ENCODE measurements around the gene TSPAN10.
A peak's percentile ranks its signal among the peaks of the same experiment; 100 is the strongest.

TSPAN10 gene

GRCh38 chr17:81648707-81649085, 11.7 kb downstream of the TSPAN10 start:
- TF ChIP-seq NFIC (IDR thresholded peaks at IDR 0.05) (no peak), FOXM1 (IDR thresholded peaks at IDR 0.05; ENCODE audit: borderline replicate concordance, low read depth) (no peak), ZBTB7A (IDR thresholded peaks at IDR 0.05; ENCODE audit: low read depth) (no peak), TAF1 (IDR thresholded peaks at IDR 0.05; ENCODE audit: low read depth) (no peak), USF1 (IDR thresholded peaks at IDR 0.05) (no peak), RAD21 (IDR thresholded peaks at IDR 0.05; ENCODE audit: low read depth) (no peak), MAX (IDR thresholded peaks at IDR 0.05) (no peak), CEBPB (IDR thresholded peaks at IDR 0.05) (no peak), TEAD4 (IDR thresholded peaks at IDR 0.05) (no peak), EGR1 (IDR thresholded peaks at IDR 0.05) (no peak), YY1 (IDR thresholded peaks at IDR 0.05; ENCODE audit: low read depth) (no peak), REST (IDR thresholded peaks at IDR 0.05; ENCODE audit: low read depth) (no peak), CREB1 (IDR thresholded peaks at IDR 0.05; ENCODE audit: low read depth) (no peak), TCF12 (IDR thresholded peaks at IDR 0.05; ENCODE audit: low read depth) (no peak), EP300 (IDR thresholded peaks at IDR 0.05; ENCODE audit: borderline replicate concordance) (no peak)

- TF ChIP-seq TCF12 (IDR thresholded peaks at IDR 0.05; ENCODE audit: low read depth) = no peak
- no peak for TF ChIP-seq TAF1 (IDR thresholded peaks at IDR 0.05; ENCODE audit: low read depth)
- no peak for TF ChIP-seq ZBTB7A (IDR thresholded peaks at IDR 0.05; ENCODE audit: low read depth)
- no peak for TF ChIP-seq EGR1 (IDR thresholded peaks at IDR 0.05)
- no peak for TF ChIP-seq RAD21 (IDR thresholded peaks at IDR 0.05; ENCODE audit: low read depth)
- TF ChIP-seq EP300 (IDR thresholded peaks at IDR 0.05; ENCODE audit: borderline replicate concordance) = no peak
- TF ChIP-seq FOXM1 (IDR thresholded peaks at IDR 0.05; ENCODE audit: borderline replicate concordance, low read depth) = no peak
- TF ChIP-seq USF1 (IDR thresholded peaks at IDR 0.05) = no peak
- no peak for TF ChIP-seq CEBPB (IDR thresholded peaks at IDR 0.05)
Measured at GRCh38 chr17:81650951-81651350, 14.0 kb downstream of the TSPAN10 start.

GRCh38 chr17:81651692-81652091, 14.7 kb downstream of the TSPAN10 start:
- peak; percentile 74 for TF ChIP-seq NFIC (IDR thresholded peaks at IDR 0.05)
- TF ChIP-seq USF1 (IDR thresholded peaks at IDR 0.05) = no peak

- TF ChIP-seq YY1 (IDR thresholded peaks at IDR 0.05; ENCODE audit: low read depth) (no peak), EGR1 (IDR thresholded peaks at IDR 0.05) (no peak), NFIC (IDR thresholded peaks at IDR 0.05) (no peak)
Measured at GRCh38 chr17:81652906-81653771, 16.1 kb downstream of the TSPAN10 start.

- TF ChIP-seq YY1 (IDR thresholded peaks at IDR 0.05; ENCODE audit: low read depth) (no peak), TCF12 (IDR thresholded peaks at IDR 0.05; ENCODE audit: low read depth) (no peak), RAD21 (IDR thresholded peaks at IDR 0.05; ENCODE audit: low read depth) (no peak), EGR1 (IDR thresholded peaks at IDR 0.05) (no peak), TEAD4 (IDR thresholded peaks at IDR 0.05) (no peak), FOXM1 (IDR thresholded peaks at IDR 0.05; ENCODE audit: borderline replicate concordance, low read depth) (no peak), REST (IDR thresholded peaks at IDR 0.05; ENCODE audit: low read depth) (no peak), EP300 (IDR thresholded peaks at IDR 0.05; ENCODE audit: borderline replicate concordance) (no peak), USF1 (IDR thresholded peaks at IDR 0.05) (no peak), NFIC (IDR thresholded peaks at IDR 0.05) (no peak), CREB1 (IDR thresholded peaks at IDR 0.05; ENCODE audit: low read depth) (no peak), CEBPB (IDR thresholded peaks at IDR 0.05) (no peak), ZBTB7A (IDR thresholded peaks at IDR 0.05; ENCODE audit: low read depth) (no peak), MAX (IDR thresholded peaks at IDR 0.05) (no peak), TAF1 (IDR thresholded peaks at IDR 0.05; ENCODE audit: low read depth) (no peak)
Measured at GRCh38 chr17:81655378-81656117, 18.6 kb downstream of the TSPAN10 start.
